WI38 (cell line): ENCODE measurements around the gene CDK5R1.

Experiments
- H3K4me3 ChIP-seq: 2 replicates; pipeline ENCODE4 v1.5.1; 2011; ENCODE audit warnings: low read depth, mild to moderate bottlenecking, control low read depth, low read length
- CTCF ChIP-seq: IDR thresholded peaks from 2 replicates; pipeline ENCODE4 v1.5.1; 2012; ENCODE audit warnings: low read depth, mild to moderate bottlenecking, control low read depth, low read length

The CDK5R1 gene

GRCh38 chr17:32512328-32512727 lies 25.5 kb downstream of the CDK5R1 start:
- H3K4me3 ChIP-seq, result no peak overlapping the region
- no peak for TF ChIP-seq CTCF

- no peak for TF ChIP-seq CTCF
- H3K4me3 ChIP-seq, result no peak overlapping the region
These were observed 26.8 kb downstream of the CDK5R1 start for GRCh38 chr17:32513579-32513978.

GRCh38 chr17:32514606-32515005 lies 27.8 kb downstream of the CDK5R1 start:
- H3K4me3 ChIP-seq, result no peak overlapping the region
- no peak for TF ChIP-seq CTCF

- no peak overlapping the region for H3K4me3 ChIP-seq
- TF ChIP-seq CTCF, result no peak
These were observed 29.0 kb downstream of the CDK5R1 start for GRCh38 chr17:32515677-32516383.

- no peak overlapping the region for H3K4me3 ChIP-seq
- TF ChIP-seq CTCF, result no peak
These were observed 29.7 kb downstream of the CDK5R1 start for GRCh38 chr17:32516450-32516849.

GRCh38 chr17:32516940-32517701 lies 30.3 kb downstream of the CDK5R1 start:
- no peak for TF ChIP-seq CTCF
- no peak overlapping the region for H3K4me3 ChIP-seq

GRCh38 chr17:32517982-32518381 lies 31.2 kb downstream of the CDK5R1 start:
- no peak overlapping the region for H3K4me3 ChIP-seq
- TF ChIP-seq CTCF, result no peak
